ENCODE data around the gene ZNF536. TPM values are rescaled to one million over a fixed set of nuclear protein-coding genes. Genes with fewer than 3 reads are reported as not detected.
"Not testable (repeated sequence)": the region's sequence is repeated elsewhere in the genome, so short reads cannot be mapped to it uniquely, and the experiment has no call there.

ZNF536 gene
- total RNA-seq, 1 donor, result not detected

DNA sequence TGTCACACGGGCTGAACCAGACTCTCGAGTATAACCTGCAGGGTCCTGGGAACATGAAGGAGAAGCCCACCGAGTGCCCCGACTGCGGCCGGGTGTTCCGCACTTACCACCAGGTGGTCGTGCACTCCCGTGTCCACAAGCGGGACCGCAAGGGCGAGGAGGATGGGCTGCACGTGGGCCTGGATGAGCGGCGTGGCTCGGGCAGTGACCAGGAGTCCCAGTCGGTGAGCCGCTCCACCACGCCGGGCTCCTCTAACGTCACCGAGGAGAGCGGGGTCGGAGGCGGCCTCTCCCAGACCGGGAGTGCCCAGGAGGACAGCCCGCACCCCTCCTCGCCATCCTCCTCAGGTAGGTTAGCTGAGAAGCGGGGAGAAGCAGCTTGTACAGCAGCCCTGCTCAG is 73.2 kb downstream of the ZNF536 start:
- no peaks in the 10 kb centered on the region for H3K27me3 ChIP-seq (ENCODE audit: insufficient read depth, low read length)
- H3K9me3 ChIP-seq (ENCODE audit: low read depth, low read length), result no peaks in the 10 kb centered on the region
- H3K4me3 ChIP-seq (ENCODE audit: low read length), result no peak overlapping the region
- no peaks in the 10 kb centered on the region for H3K4me1 ChIP-seq (ENCODE audit: insufficient read depth, low read length)

DNA sequence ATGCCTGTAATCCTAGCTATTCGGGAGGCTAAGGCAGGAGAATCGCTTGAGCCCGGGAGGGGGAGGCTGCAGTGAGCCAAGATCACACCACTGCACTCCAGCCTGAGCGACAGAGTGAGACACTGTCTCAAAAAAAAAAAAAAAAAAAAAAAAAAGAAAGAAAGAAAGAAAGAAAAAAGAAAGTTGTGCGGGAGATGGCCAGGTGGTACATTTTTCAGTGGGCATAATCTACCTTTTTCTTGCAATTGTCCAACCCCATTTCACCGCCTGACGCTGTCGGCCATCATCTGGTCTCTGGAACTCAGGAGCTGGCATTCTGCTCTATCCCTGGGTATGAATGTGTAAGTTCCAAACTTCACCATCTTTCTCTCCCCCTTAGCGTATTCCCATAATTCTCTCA is 73.9 kb downstream of the ZNF536 start:
- H3K4me3 ChIP-seq (ENCODE audit: low read length); H3K27me3 ChIP-seq (ENCODE audit: insufficient read depth, low read length); H3K9me3 ChIP-seq (ENCODE audit: low read depth, low read length); H3K4me1 ChIP-seq (ENCODE audit: insufficient read depth, low read length): not testable (repeated sequence)

DNA sequence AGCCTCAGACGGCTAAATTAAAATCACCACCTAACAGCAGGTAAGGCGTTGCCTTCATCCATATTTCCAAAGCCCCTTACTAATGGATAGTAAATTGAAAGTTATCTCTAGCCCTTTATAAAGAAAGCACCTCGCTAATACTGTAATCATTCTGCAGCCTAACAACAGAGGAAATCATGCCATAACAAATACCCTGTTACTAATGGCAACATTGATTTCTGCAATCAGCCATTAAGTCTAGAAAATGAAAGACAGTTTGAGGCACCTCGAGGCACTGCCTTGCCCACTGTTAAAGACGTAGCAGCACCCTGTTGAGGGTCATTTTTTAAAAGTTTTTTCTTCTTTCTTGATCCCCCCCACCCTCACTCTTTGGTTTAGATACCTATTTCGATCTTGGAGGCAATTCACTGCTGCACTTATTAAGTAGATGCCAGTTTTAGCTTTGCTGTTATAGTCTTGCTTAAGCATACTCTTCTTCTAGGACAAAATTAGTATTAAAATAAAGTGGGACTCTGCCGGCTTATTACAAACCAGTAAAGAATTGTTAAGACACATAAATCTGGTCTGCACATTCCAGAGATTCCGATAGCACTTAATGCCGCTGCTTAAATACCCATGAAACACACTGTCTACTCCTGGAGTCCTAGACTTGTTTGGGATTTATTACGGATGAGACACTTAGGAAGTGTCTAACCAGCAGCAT is 74.8 kb downstream of the ZNF536 start:
- Histone ChIP-seq H3K9me3 (ENCODE audit: low read depth, low read length) (no peaks in the 10 kb centered on the region), H3K4me3 (ENCODE audit: low read length) (no peak overlapping the region), H3K4me1 (ENCODE audit: insufficient read depth, low read length) (no peaks in the 10 kb centered on the region), H3K27me3 (ENCODE audit: insufficient read depth, low read length) (no peaks in the 10 kb centered on the region)

DNA sequence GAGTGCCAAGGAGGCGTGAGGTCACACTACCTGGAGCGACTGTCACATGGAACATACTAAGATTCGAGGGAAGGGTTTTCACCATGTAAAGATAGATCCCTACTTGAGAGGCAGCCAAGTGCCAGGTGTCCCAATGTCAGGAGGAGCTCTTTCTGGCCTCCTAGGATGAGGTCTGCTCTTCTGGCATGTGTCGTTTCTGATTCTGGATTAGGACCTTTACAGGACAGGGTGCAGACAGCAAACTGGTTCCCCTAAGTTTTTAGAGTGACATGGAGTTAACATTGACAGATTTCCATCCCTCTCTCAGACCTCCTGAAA is 75.3 kb downstream of the ZNF536 start:
- Histone ChIP-seq H3K4me3 (ENCODE audit: low read length) (no peak overlapping the region), H3K9me3 (ENCODE audit: low read depth, low read length) (no peaks in the 10 kb centered on the region), H3K27me3 (ENCODE audit: insufficient read depth, low read length) (no peaks in the 10 kb centered on the region), H3K4me1 (ENCODE audit: insufficient read depth, low read length) (no peaks in the 10 kb centered on the region)

DNA sequence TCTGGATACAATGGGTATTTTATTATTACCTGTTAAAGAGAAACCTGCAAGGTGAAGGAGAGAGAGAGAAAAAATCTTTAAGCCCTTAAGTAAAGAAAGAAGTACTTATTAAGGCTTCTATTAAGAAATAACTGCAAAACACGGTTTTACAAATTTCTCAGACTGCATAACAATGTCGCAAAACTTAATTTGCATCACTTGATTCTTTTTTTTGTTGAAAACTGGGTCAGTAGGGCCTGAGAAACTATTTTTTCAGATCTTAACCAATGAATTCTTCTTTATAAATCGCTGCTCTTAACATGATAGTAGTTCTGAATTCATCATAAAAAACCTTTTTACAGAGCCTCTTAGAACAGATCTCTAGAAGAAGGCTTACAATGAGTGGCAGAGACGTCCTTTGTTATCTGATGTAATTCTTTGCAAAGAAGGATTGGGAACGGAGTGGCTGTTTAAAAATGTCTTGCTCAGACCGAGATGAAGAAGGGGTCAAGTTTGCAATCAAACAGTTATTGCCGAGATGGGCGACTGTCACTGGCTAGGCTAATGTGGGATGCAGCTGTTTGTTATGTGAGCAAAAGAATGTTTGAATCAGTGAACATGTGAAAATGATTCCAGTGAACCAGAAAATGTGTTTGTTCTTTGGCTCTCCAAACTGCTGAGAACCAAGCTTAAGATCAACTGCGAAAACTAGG is 76.3 kb downstream of the ZNF536 start:
- Histone ChIP-seq H3K4me1 (ENCODE audit: insufficient read depth, low read length) (no peaks in the 10 kb centered on the region), H3K4me3 (ENCODE audit: low read length) (no peak overlapping the region), H3K9me3 (ENCODE audit: low read depth, low read length) (no peaks in the 10 kb centered on the region), H3K27me3 (ENCODE audit: insufficient read depth, low read length) (no peaks in the 10 kb centered on the region)

DNA sequence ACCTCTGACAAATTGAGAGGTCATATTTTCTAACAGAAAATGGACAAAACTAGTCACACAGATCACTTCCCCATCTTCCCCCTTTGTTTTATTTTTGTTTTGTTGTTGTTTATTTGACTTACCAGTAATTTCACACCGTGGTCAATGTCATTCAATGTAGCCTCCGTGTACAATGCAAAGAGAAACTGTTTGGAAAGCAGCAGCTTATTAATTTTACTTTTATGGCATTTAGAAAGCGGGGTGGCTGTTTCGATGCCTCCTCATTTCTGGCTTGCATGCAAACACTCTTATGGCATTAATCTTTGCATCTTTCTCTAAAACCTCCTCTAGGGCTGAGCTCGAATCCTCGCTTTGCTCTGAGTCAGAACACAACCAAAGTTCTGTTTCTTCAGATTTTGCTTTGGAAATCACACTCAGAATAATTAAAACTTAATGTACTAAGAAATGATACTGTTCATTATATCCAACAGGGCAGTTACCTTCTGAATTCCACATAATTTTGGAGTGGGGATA is 77.0 kb downstream of the ZNF536 start:
- no peaks in the 10 kb centered on the region for H3K27me3 ChIP-seq (ENCODE audit: insufficient read depth, low read length)
- no peaks in the 10 kb centered on the region for H3K9me3 ChIP-seq (ENCODE audit: low read depth, low read length)
- H3K4me3 ChIP-seq (ENCODE audit: low read length), result no peak overlapping the region
- no peaks in the 10 kb centered on the region for H3K4me1 ChIP-seq (ENCODE audit: insufficient read depth, low read length)

DNA sequence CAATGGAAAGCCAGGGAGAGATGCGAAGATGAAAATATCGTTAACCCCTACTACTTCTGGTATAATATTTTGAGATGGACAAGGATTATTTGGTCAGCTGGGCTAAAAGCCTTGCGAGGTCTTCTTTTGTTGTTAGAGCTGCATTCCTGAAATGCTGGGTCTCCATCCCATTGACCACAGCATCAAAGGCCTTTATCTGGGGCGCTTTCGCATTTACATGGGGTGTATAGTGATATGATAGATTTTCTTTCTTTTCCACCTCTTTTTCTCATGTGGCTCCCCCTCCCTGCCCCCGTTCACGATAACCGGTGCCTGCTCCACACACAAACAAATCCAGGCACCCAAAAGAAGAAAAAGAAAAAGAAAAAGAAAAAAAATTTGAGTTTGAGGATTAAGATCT is 77.5 kb downstream of the ZNF536 start:
- Histone ChIP-seq H3K27me3 (ENCODE audit: insufficient read depth, low read length) (no peaks in the 10 kb centered on the region), H3K9me3 (ENCODE audit: low read depth, low read length) (no peaks in the 10 kb centered on the region), H3K4me1 (ENCODE audit: insufficient read depth, low read length) (no peaks in the 10 kb centered on the region), H3K4me3 (ENCODE audit: low read length) (no peak overlapping the region)

DNA sequence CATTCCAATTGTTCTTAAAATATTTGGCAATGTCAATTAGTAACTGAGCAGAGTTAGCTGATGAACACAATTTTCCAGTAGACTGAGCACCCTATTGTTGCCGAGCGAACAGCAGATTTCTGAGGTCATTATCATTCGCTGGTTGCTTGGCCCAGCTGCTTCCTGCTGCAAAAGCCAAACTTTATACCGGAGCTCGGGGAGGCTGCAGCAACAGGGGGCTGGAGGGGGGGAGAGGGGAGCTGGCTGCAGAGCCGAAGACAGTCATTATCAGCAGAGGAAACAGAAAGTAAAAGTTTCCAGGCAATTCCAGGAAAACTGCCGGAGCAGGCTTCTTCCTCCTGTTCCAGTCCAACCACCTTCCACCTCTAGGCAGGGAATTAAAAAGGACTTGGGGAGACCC is 77.9 kb downstream of the ZNF536 start:
- Histone ChIP-seq H3K9me3 (ENCODE audit: low read depth, low read length) (no peaks in the 10 kb centered on the region), H3K4me1 (ENCODE audit: insufficient read depth, low read length) (no peaks in the 10 kb centered on the region), H3K27me3 (ENCODE audit: insufficient read depth, low read length) (no peaks in the 10 kb centered on the region), H3K4me3 (ENCODE audit: low read length) (no peak overlapping the region)

DNA sequence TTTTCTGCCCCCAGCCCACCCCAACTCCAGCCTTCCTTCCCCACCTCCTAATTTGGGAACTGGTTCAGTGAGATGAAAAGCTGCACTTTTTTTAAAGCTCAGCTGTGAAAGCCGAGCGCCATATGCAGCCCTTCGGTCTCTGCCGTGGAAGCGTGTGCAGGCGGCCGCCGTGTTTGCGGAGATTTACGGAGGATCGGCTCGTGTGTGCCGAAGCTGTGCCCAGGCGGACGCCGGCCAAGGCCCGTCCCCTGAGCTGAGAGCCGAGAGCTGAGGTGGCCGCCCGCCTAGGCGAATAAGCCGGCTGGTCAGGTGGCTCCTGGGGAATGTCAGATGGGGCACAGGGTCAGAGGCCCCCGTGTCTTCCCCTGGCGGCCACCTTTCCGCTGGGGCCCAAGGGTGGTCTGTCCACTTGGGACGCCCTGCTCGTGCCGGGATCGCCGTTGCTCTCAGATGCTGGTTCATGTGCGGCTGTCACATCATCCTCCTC is 78.7 kb downstream of the ZNF536 start:
- Histone ChIP-seq H3K27me3 (ENCODE audit: insufficient read depth, low read length) (no peaks in the 10 kb centered on the region), H3K9me3 (ENCODE audit: low read depth, low read length) (no peaks in the 10 kb centered on the region), H3K4me1 (ENCODE audit: insufficient read depth, low read length) (no peaks in the 10 kb centered on the region), H3K4me3 (ENCODE audit: low read length) (no peak overlapping the region)

DNA sequence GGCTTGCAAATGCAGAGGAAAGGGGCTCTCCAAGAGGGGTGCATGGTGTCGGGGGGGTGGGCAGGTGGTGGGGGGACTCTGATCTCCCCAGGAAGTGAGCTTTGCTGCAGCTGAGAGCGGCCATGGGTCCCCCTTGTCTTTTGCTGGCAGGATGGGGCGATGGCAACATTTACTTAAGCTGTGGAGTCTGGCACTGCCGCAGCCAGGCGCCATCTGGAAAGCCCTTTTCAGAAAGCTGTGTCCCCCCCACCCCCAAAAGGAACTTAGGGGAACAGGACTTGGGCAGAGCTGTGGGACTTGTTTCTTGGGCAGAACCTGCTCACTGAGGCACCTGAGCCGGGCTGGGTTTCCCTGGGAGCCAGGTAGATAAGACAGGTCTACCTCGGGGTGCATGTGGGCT is 80.7 kb downstream of the ZNF536 start:
- H3K4me1 ChIP-seq (ENCODE audit: insufficient read depth, low read length), result no peaks in the 10 kb centered on the region
- no peaks in the 10 kb centered on the region for H3K9me3 ChIP-seq (ENCODE audit: low read depth, low read length)
- no peak overlapping the region for H3K4me3 ChIP-seq (ENCODE audit: low read length)
- H3K27me3 ChIP-seq (ENCODE audit: insufficient read depth, low read length), result no peaks in the 10 kb centered on the region

DNA sequence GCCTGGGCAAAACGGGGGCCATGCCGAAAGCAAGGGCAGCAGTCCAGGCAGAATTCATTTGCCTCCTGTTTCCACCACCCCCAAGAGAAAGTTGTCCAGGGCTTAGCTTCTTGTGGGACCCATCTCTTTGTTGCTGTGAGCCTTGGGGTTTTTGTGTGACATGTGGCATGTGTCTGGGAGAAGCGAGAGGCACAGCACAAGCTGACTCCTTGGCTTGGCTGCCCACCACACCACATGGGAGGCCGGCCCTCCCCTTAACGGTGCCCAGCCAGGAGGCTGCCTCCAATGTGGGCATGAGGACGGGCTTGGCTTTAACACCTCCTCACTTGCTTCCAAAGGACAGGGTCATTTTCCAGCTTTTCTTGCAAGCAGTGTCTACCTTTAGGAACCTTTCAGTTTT is 81.6 kb downstream of the ZNF536 start:
- no peaks in the 10 kb centered on the region for H3K27me3 ChIP-seq (ENCODE audit: insufficient read depth, low read length)
- H3K4me1 ChIP-seq (ENCODE audit: insufficient read depth, low read length), result no peaks in the 10 kb centered on the region
- H3K4me3 ChIP-seq (ENCODE audit: low read length), result no peak overlapping the region
- H3K9me3 ChIP-seq (ENCODE audit: low read depth, low read length), result no peaks in the 10 kb centered on the region

DNA sequence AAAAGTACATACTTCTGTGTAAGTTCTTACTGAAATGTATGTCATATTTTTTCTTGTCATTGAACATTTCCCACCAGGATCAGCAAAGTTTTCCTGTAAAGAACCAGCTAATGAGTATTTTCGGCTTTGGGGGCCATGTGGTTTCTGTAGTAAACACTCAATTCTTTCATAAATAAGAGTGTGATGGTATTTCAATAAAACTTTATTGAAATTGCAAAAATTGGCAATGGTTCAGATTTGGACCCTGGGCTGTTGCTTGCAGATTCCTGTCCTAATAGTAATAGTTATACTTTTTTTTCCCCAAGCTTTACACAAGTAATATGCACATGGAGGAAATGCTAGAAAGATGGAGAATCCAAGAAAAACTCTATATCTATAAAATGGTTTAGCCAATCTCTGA is 83.7 kb downstream of the ZNF536 start:
- Histone ChIP-seq H3K4me3 (ENCODE audit: low read length) (no peak overlapping the region), H3K9me3 (ENCODE audit: low read depth, low read length) (no peaks in the 10 kb centered on the region), H3K27me3 (ENCODE audit: insufficient read depth, low read length) (no peaks in the 10 kb centered on the region), H3K4me1 (ENCODE audit: insufficient read depth, low read length) (no peaks in the 10 kb centered on the region)

DNA sequence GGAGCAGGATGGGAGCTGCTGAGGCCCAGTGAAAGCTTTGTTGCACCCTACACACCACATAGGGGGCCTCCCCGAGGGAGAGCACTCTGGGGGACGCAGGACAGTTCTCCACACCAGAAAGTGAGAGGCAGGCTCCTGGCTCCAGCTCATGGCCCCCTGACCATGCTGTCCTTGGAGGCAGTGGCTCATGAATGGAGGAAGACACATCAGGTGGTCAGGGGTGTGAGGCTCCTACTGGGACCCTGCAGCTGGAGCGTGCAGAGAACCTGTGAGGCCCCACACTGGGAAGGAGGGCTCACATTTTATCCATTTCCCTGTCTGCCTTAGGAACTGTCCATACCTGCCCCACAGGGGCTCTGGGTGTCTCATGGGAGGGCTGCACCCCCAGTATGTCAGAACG is 85.3 kb downstream of the ZNF536 start:
- Histone ChIP-seq H3K27me3 (ENCODE audit: insufficient read depth, low read length) (no peaks in the 10 kb centered on the region), H3K4me1 (ENCODE audit: insufficient read depth, low read length) (no peaks in the 10 kb centered on the region), H3K4me3 (ENCODE audit: low read length) (no peak overlapping the region), H3K9me3 (ENCODE audit: low read depth, low read length) (no peaks in the 10 kb centered on the region)

DNA sequence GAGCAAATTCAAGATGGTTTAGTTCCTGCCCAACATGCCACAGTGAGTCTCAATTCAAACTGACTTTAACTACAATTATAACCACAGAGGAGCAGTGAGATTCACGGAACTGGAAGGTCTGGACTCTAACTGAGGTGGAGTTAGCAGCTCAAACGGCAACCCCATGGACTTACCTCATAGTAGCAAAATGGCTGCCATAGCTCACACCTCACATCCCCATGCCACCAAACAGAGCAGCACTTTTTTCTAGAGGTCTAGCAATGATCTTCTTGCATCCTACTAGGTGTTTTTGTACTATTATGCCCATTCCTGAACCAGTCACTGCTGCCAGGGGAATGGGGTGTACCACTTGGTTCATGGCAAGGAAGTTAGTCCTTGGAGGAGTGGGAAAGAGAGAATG is 87.7 kb downstream of the ZNF536 start:
- Histone ChIP-seq H3K4me1 (ENCODE audit: insufficient read depth, low read length) (no peaks in the 10 kb centered on the region), H3K27me3 (ENCODE audit: insufficient read depth, low read length) (no peaks in the 10 kb centered on the region)

DNA sequence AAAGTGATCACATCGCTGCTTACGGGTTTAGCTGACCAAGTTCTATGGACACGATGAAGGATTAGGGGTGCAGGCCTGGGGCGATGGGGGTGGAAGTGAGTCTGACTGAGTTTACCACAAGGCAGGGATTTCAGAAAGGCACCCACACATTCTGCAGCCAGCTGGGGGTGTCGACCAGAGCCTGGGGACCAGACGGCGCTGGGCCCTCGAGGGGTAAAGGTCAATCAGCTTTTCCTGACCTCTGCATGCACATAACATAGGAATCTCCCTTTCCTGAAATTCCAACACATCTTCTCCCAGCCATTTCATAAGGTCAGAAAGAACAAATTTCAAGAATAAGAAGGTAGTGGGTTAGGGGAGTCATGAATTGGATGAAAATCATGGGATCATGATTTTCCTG is 92.0 kb downstream of the ZNF536 start:
- Histone ChIP-seq H3K9me3 (ENCODE audit: low read depth, low read length) (no peaks in the 10 kb centered on the region), H3K4me3 (ENCODE audit: low read length) (no peak overlapping the region), H3K27me3 (ENCODE audit: insufficient read depth, low read length) (no peaks in the 10 kb centered on the region), H3K4me1 (ENCODE audit: insufficient read depth, low read length) (no peaks in the 10 kb centered on the region)

More for the DNA sequence above, 87.7 kb downstream of the ZNF536 start:
- Histone ChIP-seq H3K4me3 (ENCODE audit: low read length) (no peak overlapping the region), H3K9me3 (ENCODE audit: low read depth, low read length) (no peaks in the 10 kb centered on the region)

DNA sequence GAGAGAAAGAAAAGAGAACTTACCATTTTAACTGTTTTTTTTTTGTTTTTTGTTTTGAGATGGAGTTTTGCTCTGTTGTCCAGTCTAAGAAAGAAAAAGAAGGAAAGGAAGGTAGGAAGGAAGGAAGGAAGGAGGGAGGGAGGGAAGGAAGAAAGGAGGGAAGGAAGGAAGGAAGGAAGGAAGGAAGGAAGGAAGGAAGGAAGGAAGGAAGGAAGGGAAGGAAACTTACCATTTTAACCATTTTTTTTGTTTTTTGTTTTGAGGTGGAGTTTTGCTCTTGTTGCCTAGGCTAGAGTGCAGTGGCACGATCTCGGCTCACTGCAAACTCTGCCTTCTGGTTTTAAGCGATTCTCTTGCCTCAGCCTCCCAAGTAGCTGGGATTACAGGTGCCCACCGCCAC is 94.4 kb downstream of the ZNF536 start:
- H3K4me3 ChIP-seq (ENCODE audit: low read length); H3K4me1 ChIP-seq (ENCODE audit: insufficient read depth, low read length); H3K9me3 ChIP-seq (ENCODE audit: low read depth, low read length); H3K27me3 ChIP-seq (ENCODE audit: insufficient read depth, low read length): not testable (repeated sequence)

Measured in mononuclear cell (primary cell).